Epithelial cell of esophagus (primary cell): Measurements from ENCODE around the gene FHIP1B.

Source experiments
- DNase-seq: peaks from one replicate; pipeline ENCODE4 v3.0.0; 2010; ENCODE audit warnings: low read depth
- H3K4me3 ChIP-seq: 2 replicates; pipeline ENCODE4 v1.5.1; 2011; ENCODE audit warnings: mild to moderate bottlenecking, low read length, control low read depth
- TF ChIP-seq, protein P1 (sequence below): IDR thresholded peaks from 2 replicates; pipeline ENCODE4 v1.5.1; 2011; ENCODE audit warnings: low read depth, mild to moderate bottlenecking, low read length, control low read depth, inconsistent platforms; ENCODE audit not compliant: insufficient read depth; ENCODE audit errors: missing control alignments

Gene FHIP1B

DNA sequence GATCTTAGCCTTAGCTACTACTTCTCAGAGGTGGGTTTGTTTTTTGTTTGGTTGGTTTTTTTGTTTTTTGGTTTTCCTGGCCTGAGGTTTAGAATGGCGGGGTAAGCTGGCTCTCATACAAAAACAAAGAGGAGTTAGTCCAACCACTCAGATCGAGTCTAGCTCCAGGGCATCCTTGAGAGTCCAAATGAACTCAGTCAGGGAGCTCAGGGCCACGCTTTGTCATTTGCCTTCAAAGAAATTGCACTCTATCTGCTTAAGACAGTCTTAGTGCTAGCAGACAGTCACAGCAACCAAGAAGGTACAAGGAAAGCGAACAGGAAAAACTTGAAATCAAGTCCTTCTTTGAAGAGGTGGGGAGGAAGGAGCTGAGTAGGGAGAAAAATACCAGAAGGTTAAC, 17.9 kb downstream of the FHIP1B start:
- TF ChIP-seq, protein P1, sequence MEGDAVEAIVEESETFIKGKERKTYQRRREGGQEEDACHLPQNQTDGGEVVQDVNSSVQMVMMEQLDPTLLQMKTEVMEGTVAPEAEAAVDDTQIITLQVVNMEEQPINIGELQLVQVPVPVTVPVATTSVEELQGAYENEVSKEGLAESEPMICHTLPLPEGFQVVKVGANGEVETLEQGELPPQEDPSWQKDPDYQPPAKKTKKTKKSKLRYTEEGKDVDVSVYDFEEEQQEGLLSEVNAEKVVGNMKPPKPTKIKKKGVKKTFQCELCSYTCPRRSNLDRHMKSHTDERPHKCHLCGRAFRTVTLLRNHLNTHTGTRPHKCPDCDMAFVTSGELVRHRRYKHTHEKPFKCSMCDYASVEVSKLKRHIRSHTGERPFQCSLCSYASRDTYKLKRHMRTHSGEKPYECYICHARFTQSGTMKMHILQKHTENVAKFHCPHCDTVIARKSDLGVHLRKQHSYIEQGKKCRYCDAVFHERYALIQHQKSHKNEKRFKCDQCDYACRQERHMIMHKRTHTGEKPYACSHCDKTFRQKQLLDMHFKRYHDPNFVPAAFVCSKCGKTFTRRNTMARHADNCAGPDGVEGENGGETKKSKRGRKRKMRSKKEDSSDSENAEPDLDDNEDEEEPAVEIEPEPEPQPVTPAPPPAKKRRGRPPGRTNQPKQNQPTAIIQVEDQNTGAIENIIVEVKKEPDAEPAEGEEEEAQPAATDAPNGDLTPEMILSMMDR: no peak
- H3K4me3 ChIP-seq: no peak overlapping the region
- DNase-seq: no peak

DNA sequence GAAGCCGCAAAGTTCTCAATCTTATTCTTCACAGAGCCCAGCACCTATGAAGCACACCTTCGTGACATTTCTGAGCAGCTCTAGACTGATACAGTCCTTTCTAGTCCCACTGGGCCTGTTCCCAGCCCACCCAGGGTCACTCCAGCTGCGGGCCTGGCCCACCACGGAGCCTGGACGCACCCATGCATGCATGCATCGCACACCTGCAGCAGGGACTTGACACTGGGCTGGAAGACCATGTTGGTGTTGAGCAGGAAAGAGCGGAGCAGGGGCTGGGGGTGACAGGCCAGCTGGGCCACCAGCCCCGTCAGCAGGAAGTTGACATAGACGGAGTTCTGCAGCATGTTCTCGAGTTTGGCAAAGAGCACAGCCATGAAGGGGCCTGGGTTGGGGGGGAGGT, 19.9 kb downstream of the FHIP1B start:
- TF ChIP-seq, protein P1: no peak
- DNase-seq: no peak
- no peak overlapping the region for H3K4me3 ChIP-seq

DNA sequence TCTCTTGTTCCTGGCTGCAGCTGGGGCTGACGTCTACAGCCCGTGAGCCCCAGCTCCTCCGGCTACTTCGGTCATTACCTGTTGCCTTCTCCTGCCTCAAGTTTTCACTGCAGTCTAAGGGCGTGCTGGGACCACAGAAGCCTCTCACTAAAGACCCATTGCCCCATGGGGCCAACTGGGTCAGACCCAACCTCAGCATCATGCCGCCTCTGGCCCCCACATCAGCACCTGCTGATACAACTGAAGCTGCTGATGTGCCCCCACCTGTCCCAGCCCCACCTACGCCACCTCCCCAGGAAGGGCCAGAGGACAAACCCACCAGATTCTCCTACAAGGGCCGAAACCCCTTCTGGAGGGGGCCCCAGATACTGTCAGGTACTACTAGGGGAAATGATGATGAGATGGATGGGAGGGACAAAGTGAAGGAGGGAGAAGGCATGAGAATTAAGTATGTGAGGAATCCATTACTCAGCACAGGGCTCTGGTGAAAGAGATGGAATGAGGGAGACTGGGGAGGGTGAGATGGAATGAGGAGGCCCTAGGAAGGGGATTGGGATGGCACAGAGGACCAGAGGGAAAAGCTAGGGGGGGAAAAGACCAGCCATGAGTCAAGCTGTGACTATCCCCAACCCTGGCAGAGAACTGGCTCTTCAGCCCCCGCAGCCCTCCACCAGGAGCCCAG, 24.0 kb downstream of the FHIP1B start:
- no peak for DNase-seq
- no peak overlapping the region for H3K4me3 ChIP-seq
- TF ChIP-seq, protein P1: no peak

DNA sequence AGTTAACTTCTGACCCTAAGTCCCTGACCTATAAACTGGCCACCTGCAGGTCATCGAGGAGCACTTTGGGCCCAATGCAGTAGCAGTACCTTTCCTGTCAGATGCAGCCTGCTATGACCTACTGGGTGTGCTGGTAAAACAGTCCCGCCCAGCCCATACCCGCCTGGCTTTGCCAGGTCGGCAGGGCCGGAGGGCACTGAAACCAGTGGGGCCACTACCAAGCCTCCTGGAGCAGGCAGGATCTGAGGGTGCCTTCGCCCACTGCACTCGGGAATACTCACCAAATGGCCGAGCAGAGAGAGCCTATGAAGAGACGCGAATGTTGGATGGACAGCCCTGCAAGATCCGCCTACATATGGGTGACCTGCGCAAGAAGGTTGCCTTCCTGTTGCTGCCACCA, 24.6 kb downstream of the FHIP1B start:
- TF ChIP-seq, protein P1: no peak
- no peak overlapping the region for H3K4me3 ChIP-seq
- no peak for DNase-seq

DNA sequence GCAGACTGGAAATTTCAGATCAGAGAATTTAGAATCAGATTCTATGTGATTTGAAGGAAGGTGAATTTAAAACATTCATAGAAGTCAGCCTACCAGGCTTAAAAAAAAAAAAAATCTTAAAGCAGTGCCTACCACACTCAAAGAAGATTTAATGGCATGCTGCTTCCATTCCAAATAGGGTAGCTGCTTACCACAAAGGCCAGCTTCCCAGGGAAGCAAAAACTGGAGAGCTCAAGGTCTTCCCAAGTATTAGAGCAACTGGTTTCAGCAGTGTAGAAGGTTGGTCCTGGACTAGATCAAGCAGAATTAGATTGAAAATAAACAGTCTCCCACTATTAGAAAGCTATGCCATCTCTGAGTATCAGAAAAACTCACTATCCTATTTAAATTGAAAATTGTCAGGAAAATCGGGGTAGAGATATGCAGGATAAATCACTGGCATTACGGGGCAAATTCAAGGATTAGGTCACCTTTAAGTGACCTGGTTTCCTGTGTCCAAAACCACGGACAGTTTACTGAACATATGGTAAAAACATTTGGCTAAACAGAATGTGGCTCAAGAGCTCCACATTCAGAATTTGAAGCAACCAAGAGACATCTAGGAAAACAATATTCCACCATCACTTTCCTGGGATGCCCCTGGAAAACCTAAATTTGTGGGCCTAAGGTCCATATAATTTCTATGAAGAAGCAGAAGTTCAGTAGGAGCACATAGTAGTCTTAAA, 27.8 kb downstream of the FHIP1B start:
- DNase-seq: no peak
- no peak overlapping the region for H3K4me3 ChIP-seq
- TF ChIP-seq, protein P1: no peak

DNA sequence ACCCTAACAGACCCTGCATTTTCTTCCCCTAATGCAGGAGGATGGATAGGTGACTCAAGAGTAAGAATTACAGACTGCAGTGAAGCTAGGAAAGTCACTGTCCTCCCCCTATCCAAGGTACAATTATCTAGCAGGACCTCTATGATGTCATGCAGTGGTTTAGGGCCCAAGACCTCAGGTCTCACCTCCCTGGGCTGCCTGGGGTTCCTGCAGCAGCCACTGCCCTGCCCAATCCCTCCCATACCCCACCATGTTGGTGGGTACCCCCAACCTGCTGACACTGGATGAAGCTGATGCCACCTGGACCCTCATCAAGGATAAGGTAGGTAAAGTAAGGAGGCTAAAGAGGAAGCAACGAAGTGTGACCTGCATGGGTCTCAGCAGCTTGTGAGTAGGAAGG, 29.1 kb downstream of the FHIP1B start, which contains the start of gene C11orf42:
Gene C11orf42 (plus strand): TSS at position 192 of the 400 bp plus-strand sequence. CDS start 59 bp downstream, at position 251.
- no peak within 1 kb of the TSS for H3K4me3 ChIP-seq
- DNase-seq: no peak
- TF ChIP-seq, protein P1: no peak
